ENCODE measurements around the gene TASP1.

DNA sequence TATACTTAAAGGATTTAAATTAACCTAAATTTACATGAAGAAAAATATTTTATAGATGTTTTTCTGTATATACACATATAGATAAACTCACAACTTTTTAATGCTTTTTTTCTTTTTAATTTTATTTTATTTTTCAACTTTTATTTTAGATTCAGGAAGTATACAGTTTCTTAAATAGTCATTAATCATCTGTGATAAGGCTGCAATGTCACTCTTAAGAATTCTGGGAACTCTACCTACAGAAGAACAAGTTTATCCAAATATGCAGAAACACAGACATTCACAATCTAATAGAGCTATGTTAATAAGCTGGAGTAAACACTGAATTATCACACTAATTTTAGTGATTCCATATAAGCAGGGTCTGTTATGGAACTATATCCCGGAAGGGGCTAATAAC is 181.2 kb downstream of the TASP1 start:
- TF ChIP-seq, protein P1, sequence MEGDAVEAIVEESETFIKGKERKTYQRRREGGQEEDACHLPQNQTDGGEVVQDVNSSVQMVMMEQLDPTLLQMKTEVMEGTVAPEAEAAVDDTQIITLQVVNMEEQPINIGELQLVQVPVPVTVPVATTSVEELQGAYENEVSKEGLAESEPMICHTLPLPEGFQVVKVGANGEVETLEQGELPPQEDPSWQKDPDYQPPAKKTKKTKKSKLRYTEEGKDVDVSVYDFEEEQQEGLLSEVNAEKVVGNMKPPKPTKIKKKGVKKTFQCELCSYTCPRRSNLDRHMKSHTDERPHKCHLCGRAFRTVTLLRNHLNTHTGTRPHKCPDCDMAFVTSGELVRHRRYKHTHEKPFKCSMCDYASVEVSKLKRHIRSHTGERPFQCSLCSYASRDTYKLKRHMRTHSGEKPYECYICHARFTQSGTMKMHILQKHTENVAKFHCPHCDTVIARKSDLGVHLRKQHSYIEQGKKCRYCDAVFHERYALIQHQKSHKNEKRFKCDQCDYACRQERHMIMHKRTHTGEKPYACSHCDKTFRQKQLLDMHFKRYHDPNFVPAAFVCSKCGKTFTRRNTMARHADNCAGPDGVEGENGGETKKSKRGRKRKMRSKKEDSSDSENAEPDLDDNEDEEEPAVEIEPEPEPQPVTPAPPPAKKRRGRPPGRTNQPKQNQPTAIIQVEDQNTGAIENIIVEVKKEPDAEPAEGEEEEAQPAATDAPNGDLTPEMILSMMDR (IDR thresholded peaks at IDR 0.05), result no peak
- TF ChIP-seq EP300 (IDR thresholded peaks at IDR 0.05), result no peak
- no peak for TF ChIP-seq POLR2A (IDR thresholded peaks at IDR 0.05)
- TF ChIP-seq POLR2AphosphoS5 (IDR thresholded peaks at IDR 0.05), result no peak
